ENCODE measurements around the gene MPP3. TPM values are rescaled to one million over a fixed set of nuclear protein-coding genes. Genes with fewer than 3 reads are reported as not detected.
A peak's percentile ranks its signal among the peaks of the same experiment; 100 is the strongest.

The MPP3 gene
- total RNA-seq, 1 experiment from 2014 or later = 11.3 TPM

- Mint-ChIP-seq H3K4me1 (peaks cover 26% of the 10 kb centered on the region), H3K27me3 (ENCODE audit: low read depth) (peaks cover 36% of the 10 kb centered on the region), H3K9me3 (peaks cover 10% of the 10 kb centered on the region), H3K4me3 (peak overlapping the region; percentile 86), H3K36me3 (peaks cover 13% of the 10 kb centered on the region), H3K27ac (no peak overlapping the region)
- TF ChIP-seq NFATC4 (CRISPR knock-in tag; IDR thresholded peaks at IDR 0.05) (no peak), USF1 (CRISPR knock-in tag; IDR thresholded peaks at IDR 0.05) (no peak), E2F4 (CRISPR knock-in tag; IDR thresholded peaks at IDR 0.05; ENCODE audit: borderline replicate concordance, low read depth) (no peak), ZNF281 (CRISPR knock-in tag; IDR thresholded peaks at IDR 0.05) (no peak), ATF3 (CRISPR knock-in tag; conservative IDR thresholded peaks at IDR 0.05) (no peak), USF2 (CRISPR knock-in tag; IDR thresholded peaks at IDR 0.05) (no peak), ESRRA (CRISPR knock-in tag; IDR thresholded peaks at IDR 0.05; ENCODE audit: borderline replicate concordance) (no peak), ARID4B (CRISPR knock-in tag; IDR thresholded peaks at IDR 0.05; ENCODE audit: borderline replicate concordance) (no peak), PREB (CRISPR knock-in tag; IDR thresholded peaks at IDR 0.05; ENCODE audit: borderline replicate concordance) (no peak), GRHL2 (CRISPR knock-in tag; IDR thresholded peaks at IDR 0.05; ENCODE audit: insufficient replicate concordance, severe bottlenecking) (no peak), HMGA2 (CRISPR knock-in tag; IDR thresholded peaks at IDR 0.05) (no peak)
- ATAC-seq (no peak), DNase-seq (ENCODE audit: low spot score) (no peak)
- ChIA-PET CTCF (interaction anchor here (7.8 kb wide), 1 partner anchor 12 kb away, joined by 45 read pairs; the partner anchor contains the start of gene CD300LG), POLR2A (no interaction called here)
Measured at GRCh38 chr17:43834106-43834505, 1.2 kb upstream of the MPP3 start.
